ENCODE results near the gene STAG1.
"Not testable (repeated sequence)": the region's sequence is repeated elsewhere in the genome, so short reads cannot be mapped to it uniquely, and the experiment has no call there.

DNA sequence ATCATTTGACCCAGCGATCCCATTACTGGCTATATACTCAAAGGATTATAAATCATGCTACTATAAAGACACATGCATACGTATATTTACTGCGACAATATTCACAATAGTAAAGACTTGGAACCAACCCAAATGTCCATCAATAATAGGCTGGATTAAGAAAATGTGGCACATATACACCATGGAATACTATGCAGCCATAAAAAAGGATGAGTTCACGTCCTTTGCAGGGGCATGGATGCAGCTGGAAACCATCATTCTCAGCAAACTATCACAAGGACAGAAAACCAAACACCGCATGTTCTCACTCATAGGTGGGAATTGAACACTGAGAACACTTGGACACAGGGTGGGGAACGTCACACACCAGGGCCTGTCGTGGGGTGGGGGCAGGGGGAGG lies 237.6 kb downstream of the STAG1 start:
- TF ChIP-seq, protein P1, sequence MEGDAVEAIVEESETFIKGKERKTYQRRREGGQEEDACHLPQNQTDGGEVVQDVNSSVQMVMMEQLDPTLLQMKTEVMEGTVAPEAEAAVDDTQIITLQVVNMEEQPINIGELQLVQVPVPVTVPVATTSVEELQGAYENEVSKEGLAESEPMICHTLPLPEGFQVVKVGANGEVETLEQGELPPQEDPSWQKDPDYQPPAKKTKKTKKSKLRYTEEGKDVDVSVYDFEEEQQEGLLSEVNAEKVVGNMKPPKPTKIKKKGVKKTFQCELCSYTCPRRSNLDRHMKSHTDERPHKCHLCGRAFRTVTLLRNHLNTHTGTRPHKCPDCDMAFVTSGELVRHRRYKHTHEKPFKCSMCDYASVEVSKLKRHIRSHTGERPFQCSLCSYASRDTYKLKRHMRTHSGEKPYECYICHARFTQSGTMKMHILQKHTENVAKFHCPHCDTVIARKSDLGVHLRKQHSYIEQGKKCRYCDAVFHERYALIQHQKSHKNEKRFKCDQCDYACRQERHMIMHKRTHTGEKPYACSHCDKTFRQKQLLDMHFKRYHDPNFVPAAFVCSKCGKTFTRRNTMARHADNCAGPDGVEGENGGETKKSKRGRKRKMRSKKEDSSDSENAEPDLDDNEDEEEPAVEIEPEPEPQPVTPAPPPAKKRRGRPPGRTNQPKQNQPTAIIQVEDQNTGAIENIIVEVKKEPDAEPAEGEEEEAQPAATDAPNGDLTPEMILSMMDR (IDR thresholded peaks at IDR 0.05), result not testable (repeated sequence)
- TF ChIP-seq ESRRA (IDR thresholded peaks at IDR 0.05; ENCODE audit: borderline replicate concordance, low read length); POLR2A (IDR thresholded peaks at IDR 0.05; ENCODE audit: low read length); MAFK (IDR thresholded peaks at IDR 0.05; ENCODE audit: partially characterized antibody); CEBPB (IDR thresholded peaks at IDR 0.05); KDM5A (IDR thresholded peaks at IDR 0.05); BHLHE40 (IDR thresholded peaks at IDR 0.05; ENCODE audit: low read depth, low read length): not testable (repeated sequence)
- TF ChIP-seq, protein P2, sequence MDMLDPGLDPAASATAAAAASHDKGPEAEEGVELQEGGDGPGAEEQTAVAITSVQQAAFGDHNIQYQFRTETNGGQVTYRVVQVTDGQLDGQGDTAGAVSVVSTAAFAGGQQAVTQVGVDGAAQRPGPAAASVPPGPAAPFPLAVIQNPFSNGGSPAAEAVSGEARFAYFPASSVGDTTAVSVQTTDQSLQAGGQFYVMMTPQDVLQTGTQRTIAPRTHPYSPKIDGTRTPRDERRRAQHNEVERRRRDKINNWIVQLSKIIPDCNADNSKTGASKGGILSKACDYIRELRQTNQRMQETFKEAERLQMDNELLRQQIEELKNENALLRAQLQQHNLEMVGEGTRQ (IDR thresholded peaks at IDR 0.05), result not testable (repeated sequence)
